Measurements from ENCODE around the gene SLC66A2.

SLC66A2 gene

GRCh38 chr18:79941473-79942119, 9.9 kb downstream of the SLC66A2 start:
- H3K27ac Mint-ChIP-seq = no peak overlapping the region
- H3K4me1 Mint-ChIP-seq = peaks cover 20% of the 10 kb centered on the region
- H3K27me3 Mint-ChIP-seq = no peaks in the 10 kb centered on the region
- no peak overlapping the region for H3K4me3 Mint-ChIP-seq
- DNase-seq = no peak
- peaks cover 50% of the 10 kb centered on the region for H3K36me3 Mint-ChIP-seq
- CTCF ChIA-PET = no interaction called here
- H3K9me3 Mint-ChIP-seq = peaks cover 8% of the 10 kb centered on the region

GRCh38 chr18:79940814-79941472, 10.5 kb downstream of the SLC66A2 start:
- Mint-ChIP-seq H3K36me3 (peaks cover 57% of the 10 kb centered on the region), H3K9me3 (peaks cover 13% of the 10 kb centered on the region), H3K27ac (no peak overlapping the region), H3K27me3 (no peaks in the 10 kb centered on the region), H3K4me1 (peaks cover 16% of the 10 kb centered on the region), H3K4me3 (no peak overlapping the region)
- DNase-seq = no peak
- CTCF ChIA-PET = no interaction called here

GRCh38 chr18:79940126-79940813, 11.2 kb downstream of the SLC66A2 start:
- Mint-ChIP-seq H3K27me3 (no peaks in the 10 kb centered on the region), H3K4me3 (no peak overlapping the region), H3K4me1 (peaks cover 12% of the 10 kb centered on the region), H3K9me3 (peaks cover 17% of the 10 kb centered on the region), H3K36me3 (peaks cover 63% of the 10 kb centered on the region), H3K27ac (no peak overlapping the region)
- CTCF ChIA-PET = no interaction called here
- DNase-seq = no peak

- CTCF ChIA-PET = no interaction called here
- no peak for DNase-seq
- Mint-ChIP-seq H3K4me1 (peaks cover 2% of the 10 kb centered on the region), H3K36me3 (peaks cover 74% of the 10 kb centered on the region), H3K27me3 (no peaks in the 10 kb centered on the region), H3K9me3 (peaks cover 24% of the 10 kb centered on the region), H3K4me3 (no peak overlapping the region), H3K27ac (no peak overlapping the region)
These were observed 12.4 kb downstream of the SLC66A2 start for GRCh38 chr18:79939096-79939495.

- Mint-ChIP-seq H3K4me1 (no peaks in the 10 kb centered on the region), H3K4me3 (no peak overlapping the region), H3K27me3 (no peaks in the 10 kb centered on the region), H3K9me3 (peaks cover 32% of the 10 kb centered on the region), H3K27ac (no peak overlapping the region), H3K36me3 (peaks cover 82% of the 10 kb centered on the region)
- CTCF ChIA-PET = no interaction called here
- no peak for DNase-seq
These were observed 13.3 kb downstream of the SLC66A2 start for GRCh38 chr18:79938196-79938595.

- no peak overlapping the region for H3K4me3 Mint-ChIP-seq
- no peak for DNase-seq
- H3K4me1 Mint-ChIP-seq = no peaks in the 10 kb centered on the region
- H3K9me3 Mint-ChIP-seq = peaks cover 40% of the 10 kb centered on the region
- CTCF ChIA-PET = no interaction called here
- H3K27me3 Mint-ChIP-seq = no peaks in the 10 kb centered on the region
- H3K36me3 Mint-ChIP-seq = peaks cover 83% of the 10 kb centered on the region
- no peak overlapping the region for H3K27ac Mint-ChIP-seq
These were observed 14.2 kb downstream of the SLC66A2 start for GRCh38 chr18:79937103-79937860.

GRCh38 chr18:79936641-79937040, 14.8 kb downstream of the SLC66A2 start:
- peaks cover 82% of the 10 kb centered on the region for H3K36me3 Mint-ChIP-seq
- no peak for DNase-seq
- H3K27ac Mint-ChIP-seq = no peak overlapping the region
- CTCF ChIA-PET = no interaction called here
- no peaks in the 10 kb centered on the region for H3K27me3 Mint-ChIP-seq
- peaks cover 44% of the 10 kb centered on the region for H3K9me3 Mint-ChIP-seq
- H3K4me3 Mint-ChIP-seq = no peak overlapping the region
- H3K4me1 Mint-ChIP-seq = no peaks in the 10 kb centered on the region

- no peaks in the 10 kb centered on the region for H3K4me1 Mint-ChIP-seq
- CTCF ChIA-PET = no interaction called here
- H3K4me3 Mint-ChIP-seq = no peak overlapping the region
- no peak for DNase-seq
- H3K27ac Mint-ChIP-seq = no peak overlapping the region
- H3K27me3 Mint-ChIP-seq = no peaks in the 10 kb centered on the region
- peaks cover 81% of the 10 kb centered on the region for H3K36me3 Mint-ChIP-seq
- peaks cover 50% of the 10 kb centered on the region for H3K9me3 Mint-ChIP-seq
These were observed 15.5 kb downstream of the SLC66A2 start for GRCh38 chr18:79935925-79936324.

- Mint-ChIP-seq H3K27ac (no peak overlapping the region), H3K36me3 (peaks cover 81% of the 10 kb centered on the region), H3K27me3 (no peaks in the 10 kb centered on the region), H3K4me1 (no peaks in the 10 kb centered on the region), H3K9me3 (peaks cover 50% of the 10 kb centered on the region), H3K4me3 (no peak overlapping the region)
- no peak for DNase-seq
- CTCF ChIA-PET = no interaction called here
These were observed 16.0 kb downstream of the SLC66A2 start for GRCh38 chr18:79935499-79935898.

- no peak for DNase-seq
- Mint-ChIP-seq H3K27me3 (no peaks in the 10 kb centered on the region), H3K4me1 (no peaks in the 10 kb centered on the region), H3K36me3 (peaks cover 80% of the 10 kb centered on the region), H3K9me3 (peaks cover 53% of the 10 kb centered on the region), H3K4me3 (no peak overlapping the region), H3K27ac (no peak overlapping the region)
- CTCF ChIA-PET = no interaction called here
These were observed 16.4 kb downstream of the SLC66A2 start for GRCh38 chr18:79935098-79935480.

- Mint-ChIP-seq H3K4me1 (no peaks in the 10 kb centered on the region), H3K9me3 (peaks cover 59% of the 10 kb centered on the region), H3K4me3 (no peak overlapping the region), H3K27ac (no peak overlapping the region), H3K36me3 (peaks cover 80% of the 10 kb centered on the region), H3K27me3 (no peaks in the 10 kb centered on the region)
- no peak for DNase-seq
- CTCF ChIA-PET = interaction anchor here (1.1 kb wide), 1 partner anchor 221 kb away, joined by 3 read pairs; no protein-coding TSS in a partner anchor
These were observed 16.9 kb downstream of the SLC66A2 start for GRCh38 chr18:79934311-79935097.

- no peaks in the 10 kb centered on the region for H3K27me3 Mint-ChIP-seq
- H3K9me3 Mint-ChIP-seq = peaks cover 66% of the 10 kb centered on the region
- no peaks in the 10 kb centered on the region for H3K4me1 Mint-ChIP-seq
- CTCF ChIA-PET = interaction anchor here (1.1 kb wide), 1 partner anchor 222 kb away, joined by 3 read pairs; no protein-coding TSS in a partner anchor
- H3K36me3 Mint-ChIP-seq = peaks cover 80% of the 10 kb centered on the region
- H3K4me3 Mint-ChIP-seq = no peak overlapping the region
- H3K27ac Mint-ChIP-seq = no peak overlapping the region
- DNase-seq = no peak
These were observed 17.7 kb downstream of the SLC66A2 start for GRCh38 chr18:79933765-79934164.

GRCh38 chr18:79932907-79933306, 18.5 kb downstream of the SLC66A2 start:
- DNase-seq = no peak
- Mint-ChIP-seq H3K27me3 (no peaks in the 10 kb centered on the region), H3K27ac (no peak overlapping the region), H3K4me1 (no peaks in the 10 kb centered on the region), H3K4me3 (no peak overlapping the region), H3K36me3 (peaks cover 82% of the 10 kb centered on the region), H3K9me3 (peaks cover 72% of the 10 kb centered on the region)
- CTCF ChIA-PET = no interaction called here

- no peak for DNase-seq
- H3K9me3 Mint-ChIP-seq = peaks cover 64% of the 10 kb centered on the region
- no peaks in the 10 kb centered on the region for H3K4me1 Mint-ChIP-seq
- no peak overlapping the region for H3K27ac Mint-ChIP-seq
- CTCF ChIA-PET = no interaction called here
- no peak overlapping the region for H3K4me3 Mint-ChIP-seq
- peaks cover 77% of the 10 kb centered on the region for H3K36me3 Mint-ChIP-seq
- H3K27me3 Mint-ChIP-seq = no peaks in the 10 kb centered on the region
These were observed 20.0 kb downstream of the SLC66A2 start for GRCh38 chr18:79931475-79931874.
